ENCODE results near the gene KIAA1755. TPM values are rescaled to one million over a fixed set of nuclear protein-coding genes. Genes with fewer than 3 reads are reported as not detected.

Gene KIAA1755, protein sequence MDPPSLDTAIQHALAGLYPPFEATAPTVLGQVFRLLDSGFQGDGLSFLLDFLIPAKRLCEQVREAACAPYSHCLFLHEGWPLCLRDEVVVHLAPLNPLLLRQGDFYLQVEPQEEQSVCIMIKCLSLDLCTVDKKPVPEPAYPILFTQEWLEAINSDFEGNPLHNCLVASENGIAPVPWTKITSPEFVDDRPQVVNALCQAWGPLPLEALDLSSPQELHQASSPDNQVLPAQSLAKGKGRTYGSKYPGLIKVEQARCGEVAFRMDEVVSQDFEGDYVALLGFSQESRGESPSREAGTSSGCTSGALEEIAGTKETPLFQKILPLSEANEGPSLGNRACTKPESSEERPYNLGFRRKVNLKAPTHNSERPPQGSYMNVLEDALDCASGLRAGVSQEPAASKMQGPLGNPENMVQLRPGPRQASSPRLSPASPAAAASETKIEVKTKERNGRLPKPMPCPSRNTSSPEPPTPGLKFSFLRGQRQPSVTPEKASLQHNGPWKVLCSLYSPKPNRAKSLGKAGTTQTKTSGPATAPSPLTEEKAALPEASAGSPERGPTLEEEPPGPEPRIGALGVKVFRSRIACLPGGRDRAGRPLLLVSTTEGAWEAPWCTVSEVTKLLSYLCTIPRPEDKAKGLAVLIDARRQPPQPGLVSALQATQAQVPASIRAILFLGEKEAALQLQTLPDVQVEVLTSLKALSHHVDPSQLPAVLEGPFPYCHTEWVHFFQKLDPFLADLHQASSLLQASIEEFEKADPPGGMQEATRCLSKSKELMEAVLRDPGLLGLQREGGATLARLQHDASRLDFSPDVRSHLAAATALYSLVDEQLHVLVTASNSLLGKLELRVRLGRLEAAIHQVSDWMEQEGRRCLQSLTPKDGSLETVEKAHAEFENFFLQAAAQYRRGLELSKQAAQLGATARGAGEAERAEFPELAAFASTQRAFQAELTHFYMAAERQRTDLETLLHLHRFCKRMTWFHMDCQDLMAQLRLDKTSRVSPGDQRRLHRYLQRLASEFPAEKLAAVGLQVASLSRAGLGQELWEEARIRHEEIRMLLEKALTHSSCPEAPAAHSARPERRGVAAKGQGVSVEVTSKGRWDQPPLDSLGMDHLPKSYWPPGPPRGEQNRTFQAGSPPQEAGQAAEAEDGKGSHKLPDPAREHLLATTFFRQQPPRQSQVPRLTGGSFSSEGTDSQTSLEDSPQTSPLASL
- total RNA-seq, result not detected in 2 replicates

DNA sequence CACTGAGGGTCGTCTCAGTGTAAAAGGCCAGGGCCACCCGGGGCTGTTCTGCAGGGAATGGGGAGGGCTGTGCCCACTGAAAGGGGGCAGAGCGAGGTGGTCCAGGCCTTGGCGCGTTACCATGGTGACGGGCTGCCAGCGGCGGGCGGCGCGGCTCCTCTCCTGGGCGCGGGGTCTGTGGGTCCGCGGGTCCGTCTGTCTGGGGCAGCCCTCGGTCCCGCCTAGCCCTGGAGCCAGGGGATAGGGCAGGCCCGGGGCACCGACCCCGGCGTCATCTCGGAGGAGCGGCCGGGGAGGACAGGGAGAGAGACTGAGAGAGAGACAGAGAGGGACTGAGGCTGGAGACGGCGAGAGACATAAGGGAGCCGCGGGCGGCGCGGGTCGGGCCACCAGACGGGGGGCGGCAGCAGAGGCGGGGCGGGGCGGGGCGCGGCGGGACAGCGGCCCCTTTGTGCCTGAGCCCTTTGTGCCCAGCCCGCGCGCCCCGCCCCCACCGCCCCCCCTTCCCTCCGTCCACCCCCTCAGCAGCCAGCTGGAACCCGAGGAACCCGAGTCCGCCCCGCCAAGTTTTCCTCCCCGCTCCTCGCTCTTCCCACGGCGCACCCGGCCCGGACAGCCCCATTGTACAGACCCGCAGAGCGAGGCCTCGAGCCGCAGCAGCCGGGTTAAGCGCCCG, at the start of gene KIAA1755:
TSS of gene KIAA1755 (minus strand) at position 358 of the 676 bp plus-strand sequence. CDS start at position 123, 235 bp downstream.
- no peaks in the 10 kb centered on the region for H3K36me3 Mint-ChIP-seq (ENCODE audit: low read depth)
- H3K4me3 Mint-ChIP-seq, result no peak within 1 kb of the TSS
- H3K27ac Mint-ChIP-seq, result no peak within 1 kb of the TSS
- POLR2A ChIA-PET, result no interaction called here
- intact Hi-C loops (cut with micrococcal nuclease), result no loop called here
- no peaks in the 10 kb centered on the region for H3K9me3 Mint-ChIP-seq
- CTCF ChIA-PET, result no interaction called here
- DNase-seq, result no peak
- H3K4me1 Mint-ChIP-seq, result peaks cover 3% of the 10 kb centered on the region
- peaks cover 42% of the 10 kb centered on the region for H3K27me3 Mint-ChIP-seq
- TF ChIP-seq, protein P1, sequence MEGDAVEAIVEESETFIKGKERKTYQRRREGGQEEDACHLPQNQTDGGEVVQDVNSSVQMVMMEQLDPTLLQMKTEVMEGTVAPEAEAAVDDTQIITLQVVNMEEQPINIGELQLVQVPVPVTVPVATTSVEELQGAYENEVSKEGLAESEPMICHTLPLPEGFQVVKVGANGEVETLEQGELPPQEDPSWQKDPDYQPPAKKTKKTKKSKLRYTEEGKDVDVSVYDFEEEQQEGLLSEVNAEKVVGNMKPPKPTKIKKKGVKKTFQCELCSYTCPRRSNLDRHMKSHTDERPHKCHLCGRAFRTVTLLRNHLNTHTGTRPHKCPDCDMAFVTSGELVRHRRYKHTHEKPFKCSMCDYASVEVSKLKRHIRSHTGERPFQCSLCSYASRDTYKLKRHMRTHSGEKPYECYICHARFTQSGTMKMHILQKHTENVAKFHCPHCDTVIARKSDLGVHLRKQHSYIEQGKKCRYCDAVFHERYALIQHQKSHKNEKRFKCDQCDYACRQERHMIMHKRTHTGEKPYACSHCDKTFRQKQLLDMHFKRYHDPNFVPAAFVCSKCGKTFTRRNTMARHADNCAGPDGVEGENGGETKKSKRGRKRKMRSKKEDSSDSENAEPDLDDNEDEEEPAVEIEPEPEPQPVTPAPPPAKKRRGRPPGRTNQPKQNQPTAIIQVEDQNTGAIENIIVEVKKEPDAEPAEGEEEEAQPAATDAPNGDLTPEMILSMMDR (IDR thresholded peaks at IDR 0.05), result no peak
- no peak for ATAC-seq (ENCODE audit: low read depth)

GRCh38 chr20:38308447-38308846, 47.9 kb upstream of the KIAA1755 start:
- no peak overlapping the region for H3K27ac Mint-ChIP-seq
- no peak for ATAC-seq (ENCODE audit: low read depth)
- H3K9me3 Mint-ChIP-seq, result no peaks in the 10 kb centered on the region
- CTCF ChIA-PET, result interaction anchor here (1.0 kb wide), 1 partner anchor 10 kb away, joined by 3 read pairs; no protein-coding TSS in a partner anchor
- H3K4me3 Mint-ChIP-seq, result no peak overlapping the region
- no peak for DNase-seq
- intact Hi-C loops (cut with micrococcal nuclease), result no loop called here
- POLR2A ChIA-PET, result no interaction called here
- H3K4me1 Mint-ChIP-seq, result peaks cover 3% of the 10 kb centered on the region
- TF ChIP-seq, protein P1 (IDR thresholded peaks at IDR 0.05), result no peak
- H3K36me3 Mint-ChIP-seq (ENCODE audit: low read depth), result no peaks in the 10 kb centered on the region
- peaks cover 44% of the 10 kb centered on the region for H3K27me3 Mint-ChIP-seq

DNA sequence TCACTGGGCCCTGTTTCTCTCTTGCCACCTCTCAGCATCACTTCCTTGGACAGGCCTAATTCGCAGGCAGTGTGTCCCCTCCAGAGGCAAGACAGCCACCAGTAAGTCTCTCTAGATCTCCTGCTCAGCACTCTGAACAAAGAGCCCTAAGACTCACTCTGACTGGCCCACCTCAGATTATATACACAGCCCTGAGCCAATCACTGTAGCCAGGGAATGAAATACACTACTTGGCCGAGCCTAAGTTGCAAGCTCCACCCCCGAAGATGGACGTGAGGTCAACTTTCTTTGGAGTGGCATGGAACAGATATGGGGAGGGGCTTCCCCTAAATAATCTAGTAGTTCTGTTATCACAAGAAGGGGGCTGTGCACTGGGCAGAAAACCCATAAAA, 47.5 kb upstream of the KIAA1755 start:
- POLR2A ChIA-PET, result no interaction called here
- Mint-ChIP-seq H3K4me3 (no peak overlapping the region), H3K36me3 (ENCODE audit: low read depth) (no peaks in the 10 kb centered on the region), H3K27ac (no peak overlapping the region), H3K9me3 (no peaks in the 10 kb centered on the region), H3K4me1 (peaks cover 3% of the 10 kb centered on the region), H3K27me3 (peaks cover 48% of the 10 kb centered on the region)
- intact Hi-C loops (cut with micrococcal nuclease), result no loop called here
- no peak for DNase-seq
- no peak for ATAC-seq (ENCODE audit: low read depth)
- CTCF ChIA-PET, result no interaction called here
- TF ChIP-seq, protein P1 (IDR thresholded peaks at IDR 0.05), result no peak

- ATAC-seq (ENCODE audit: low read depth) (no peak), DNase-seq (no peak)
- Mint-ChIP-seq H3K4me1 (peaks cover 3% of the 10 kb centered on the region), H3K4me3 (no peak overlapping the region), H3K27me3 (peaks cover 50% of the 10 kb centered on the region), H3K27ac (no peak overlapping the region), H3K9me3 (no peaks in the 10 kb centered on the region), H3K36me3 (ENCODE audit: low read depth) (no peaks in the 10 kb centered on the region)
- ChIA-PET POLR2A (no interaction called here), CTCF (no interaction called here)
- intact Hi-C loops (cut with micrococcal nuclease), result no loop called here
- TF ChIP-seq, protein P1 (IDR thresholded peaks at IDR 0.05), result no peak
Observed at GRCh38 chr20:38307371-38308046, 47.0 kb upstream of the KIAA1755 start.

Data from activated B cell treated with CpG ODN at 0.5 μM for 24 hours (primary cell).